ENCODE results near the gene SERPING1. TPM values are rescaled to one million over a fixed set of nuclear protein-coding genes. Genes with fewer than 3 reads are reported as not detected.

Gene SERPING1
- polyA plus RNA-seq, 1 of the 3 experiments (the other 2 are of a cell fraction): 4.5 TPM

DNA sequence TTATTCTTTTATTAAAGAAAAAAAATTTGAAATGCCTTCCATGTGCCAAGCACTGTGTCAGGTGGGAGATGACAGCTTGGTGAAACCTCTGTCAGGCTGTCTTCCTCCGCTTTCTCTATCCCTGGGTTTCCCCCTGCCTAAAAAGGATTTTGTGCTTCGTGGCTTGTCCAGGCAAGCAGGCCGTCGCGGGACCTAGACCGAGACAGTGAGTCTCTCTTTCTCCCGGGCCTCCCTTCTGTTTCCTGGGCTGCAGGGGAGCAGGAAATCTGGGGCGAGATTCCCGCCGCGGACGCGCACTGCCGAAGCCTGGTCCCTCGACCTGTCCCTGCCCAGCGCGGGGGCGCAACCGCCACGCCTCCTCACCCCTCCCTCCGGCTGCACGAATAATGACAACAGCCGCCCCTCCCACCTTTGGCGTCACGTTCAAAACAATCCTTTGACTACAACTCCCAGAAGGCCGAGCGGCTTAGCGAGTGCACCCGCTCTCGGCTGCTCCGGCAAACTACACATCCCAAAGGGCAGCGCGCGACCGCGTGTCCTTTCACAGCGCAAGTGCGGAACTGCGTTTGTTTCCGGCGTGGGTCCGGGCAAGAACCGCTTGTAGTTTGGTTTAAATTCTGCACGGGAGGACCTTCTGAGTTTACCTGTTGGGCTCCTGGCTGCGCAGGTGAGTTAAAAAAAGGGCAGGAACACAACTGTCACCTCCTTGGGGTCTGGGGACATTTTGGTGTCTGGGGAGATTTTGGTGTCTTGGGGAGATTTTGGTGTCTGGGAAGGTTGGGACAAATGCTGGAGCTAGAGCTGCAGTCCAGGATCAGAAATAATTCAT, 59.9 kb downstream of the SERPING1 start, which contains the start of gene CLP1:
CLP1 (plus strand) TSS at position 569 of the 829 bp plus-strand sequence. CDS start 1,715 bp downstream, outside the sequence.
- Histone ChIP-seq H3K9me3 (no peaks in the 10 kb centered on the region), H4K20me1 (ENCODE audit: insufficient read depth) (no peaks in the 10 kb centered on the region), H3K27me3 (ENCODE audit: insufficient read depth) (no peaks in the 10 kb centered on the region), H3K27ac (ENCODE audit: low read depth in 2 of 2, low read length in 1 of 2) (peak within 1 kb of the TSS; percentile 71 to 80), H3F3A (replicated peaks; ENCODE audit: insufficient read depth) (peaks cover 15% of the 10 kb centered on the region), H3K4me3 (ENCODE audit: low read depth in 2 of 2, low read length in 1 of 2) (peak within 1 kb of the TSS; percentile 71 to 85), H3K4me2 (peak within 1 kb of the TSS; percentile 75), H3K4me1 (ENCODE audit: control insufficient read depth in 1 of 2, insufficient read depth in 2 of 2, low read depth in 1 of 2, low read length in 1 of 2) (peaks cover 0 to 2% of the 10 kb centered on the region in 2 experiments; a peak in 2 of 4 replicates), H3K9ac (peak within 1 kb of the TSS; percentile 71), H3K36me3 (replicated peaks in 1 of 2; ENCODE audit: control insufficient read depth in 1 of 2, insufficient read depth in 2 of 2, low read length in 1 of 2) (peaks cover 24 to 25% of the 10 kb centered on the region in 2 experiments), H3K79me2 (ENCODE audit: insufficient read depth) (peaks cover 36% of the 10 kb centered on the region), H2AFZ (ENCODE audit: low read depth) (peak within 1 kb of the TSS; percentile 83), H3K9me2 (no peaks in the 10 kb centered on the region)
- DNase-seq: peak; percentile 95
- WGBS (ENCODE audit: low lambda C conversion rate): 3% methylated on average over 25 of the region's 45 CpGs
- TF ChIP-seq CHD2 (IDR thresholded peaks at IDR 0.05; ENCODE audit: low read length, partially characterized antibody) (peak; percentile 98), EP300 (IDR thresholded peaks at IDR 0.05; ENCODE audit: borderline replicate concordance in 1 of 2, low read depth in 1 of 2, low read length in 1 of 2) (no peak), NFIC (IDR thresholded peaks at IDR 0.05; ENCODE audit: borderline replicate concordance) (peak; percentile 10; the same call in 1 of the 2 replicates), SMC3 (IDR thresholded peaks at IDR 0.05; ENCODE audit: low read depth, low read length) (no peak), JUND (IDR thresholded peaks at IDR 0.05) (no peak), SIN3A (IDR thresholded peaks at IDR 0.05; ENCODE audit: borderline replicate concordance, low read depth, low read length) (0 out of 2 replicates have a peak, but pooled peaks have one; percentile 64), NRF1 (IDR thresholded peaks at IDR 0.05; ENCODE audit: low read depth, low read length) (peak; percentile 78; the same call in 1 of the 2 replicates), YY1 (IDR thresholded peaks at IDR 0.05; ENCODE audit: low read depth) (no peak), MXI1 (IDR thresholded peaks at IDR 0.05; ENCODE audit: low read depth, low read length) (peak; percentile 88), TCF12 (IDR thresholded peaks at IDR 0.05) (0 out of 2 replicates have a peak, but pooled peaks have one; percentile 6), GABPA (IDR thresholded peaks at IDR 0.05; ENCODE audit: low read depth) (peak; percentile 87), FOXJ3 (CRISPR knock-in tag; IDR thresholded peaks at IDR 0.05) (peak; percentile 33; the same call in 1 of the 2 replicates), TAF1 (IDR thresholded peaks at IDR 0.05; ENCODE audit: borderline replicate concordance, low read depth, low read length) (peak; percentile 46; the same call in 1 of the 2 replicates), POLR2AphosphoS5 (IDR thresholded peaks at IDR 0.05; ENCODE audit: low read depth, low read length) (peak; percentile 77), ELF1 (IDR thresholded peaks at IDR 0.05) (peak; percentile 93), TEAD4 (IDR thresholded peaks at IDR 0.05; ENCODE audit: borderline replicate concordance, insufficient read depth) (no peak)
- TF ChIP-seq, protein P1, sequence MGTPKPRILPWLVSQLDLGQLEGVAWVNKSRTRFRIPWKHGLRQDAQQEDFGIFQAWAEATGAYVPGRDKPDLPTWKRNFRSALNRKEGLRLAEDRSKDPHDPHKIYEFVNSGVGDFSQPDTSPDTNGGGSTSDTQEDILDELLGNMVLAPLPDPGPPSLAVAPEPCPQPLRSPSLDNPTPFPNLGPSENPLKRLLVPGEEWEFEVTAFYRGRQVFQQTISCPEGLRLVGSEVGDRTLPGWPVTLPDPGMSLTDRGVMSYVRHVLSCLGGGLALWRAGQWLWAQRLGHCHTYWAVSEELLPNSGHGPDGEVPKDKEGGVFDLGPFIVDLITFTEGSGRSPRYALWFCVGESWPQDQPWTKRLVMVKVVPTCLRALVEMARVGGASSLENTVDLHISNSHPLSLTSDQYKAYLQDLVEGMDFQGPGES (IDR thresholded peaks at IDR 0.05; ENCODE audit: low read depth, low read length): 0 out of 2 replicates have a peak, but pooled peaks have one; percentile 21
- TF ChIP-seq, protein P2, sequence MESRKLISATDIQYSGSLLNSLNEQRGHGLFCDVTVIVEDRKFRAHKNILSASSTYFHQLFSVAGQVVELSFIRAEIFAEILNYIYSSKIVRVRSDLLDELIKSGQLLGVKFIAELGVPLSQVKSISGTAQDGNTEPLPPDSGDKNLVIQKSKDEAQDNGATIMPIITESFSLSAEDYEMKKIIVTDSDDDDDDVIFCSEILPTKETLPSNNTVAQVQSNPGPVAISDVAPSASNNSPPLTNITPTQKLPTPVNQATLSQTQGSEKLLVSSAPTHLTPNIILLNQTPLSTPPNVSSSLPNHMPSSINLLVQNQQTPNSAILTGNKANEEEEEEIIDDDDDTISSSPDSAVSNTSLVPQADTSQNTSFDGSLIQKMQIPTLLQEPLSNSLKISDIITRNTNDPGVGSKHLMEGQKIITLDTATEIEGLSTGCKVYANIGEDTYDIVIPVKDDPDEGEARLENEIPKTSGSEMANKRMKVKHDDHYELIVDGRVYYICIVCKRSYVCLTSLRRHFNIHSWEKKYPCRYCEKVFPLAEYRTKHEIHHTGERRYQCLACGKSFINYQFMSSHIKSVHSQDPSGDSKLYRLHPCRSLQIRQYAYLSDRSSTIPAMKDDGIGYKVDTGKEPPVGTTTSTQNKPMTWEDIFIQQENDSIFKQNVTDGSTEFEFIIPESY (IDR thresholded peaks at IDR 0.05; ENCODE audit: borderline replicate concordance, low read depth): peak; percentile 94
- TF ChIP-seq, protein P3, sequence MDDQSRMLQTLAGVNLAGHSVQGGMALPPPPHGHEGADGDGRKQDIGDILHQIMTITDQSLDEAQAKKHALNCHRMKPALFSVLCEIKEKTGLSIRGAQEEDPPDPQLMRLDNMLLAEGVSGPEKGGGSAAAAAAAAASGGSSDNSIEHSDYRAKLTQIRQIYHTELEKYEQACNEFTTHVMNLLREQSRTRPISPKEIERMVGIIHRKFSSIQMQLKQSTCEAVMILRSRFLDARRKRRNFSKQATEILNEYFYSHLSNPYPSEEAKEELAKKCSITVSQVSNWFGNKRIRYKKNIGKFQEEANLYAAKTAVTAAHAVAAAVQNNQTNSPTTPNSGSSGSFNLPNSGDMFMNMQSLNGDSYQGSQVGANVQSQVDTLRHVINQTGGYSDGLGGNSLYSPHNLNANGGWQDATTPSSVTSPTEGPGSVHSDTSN (IDR thresholded peaks at IDR 0.05): 0 out of 2 replicates have a peak, but pooled peaks have one; percentile 3
- TF ChIP-seq, protein P4, sequence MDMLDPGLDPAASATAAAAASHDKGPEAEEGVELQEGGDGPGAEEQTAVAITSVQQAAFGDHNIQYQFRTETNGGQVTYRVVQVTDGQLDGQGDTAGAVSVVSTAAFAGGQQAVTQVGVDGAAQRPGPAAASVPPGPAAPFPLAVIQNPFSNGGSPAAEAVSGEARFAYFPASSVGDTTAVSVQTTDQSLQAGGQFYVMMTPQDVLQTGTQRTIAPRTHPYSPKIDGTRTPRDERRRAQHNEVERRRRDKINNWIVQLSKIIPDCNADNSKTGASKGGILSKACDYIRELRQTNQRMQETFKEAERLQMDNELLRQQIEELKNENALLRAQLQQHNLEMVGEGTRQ (IDR thresholded peaks at IDR 0.05; ENCODE audit: borderline replicate concordance, low read depth, low read length): no peak
- TF ChIP-seq, protein P5, sequence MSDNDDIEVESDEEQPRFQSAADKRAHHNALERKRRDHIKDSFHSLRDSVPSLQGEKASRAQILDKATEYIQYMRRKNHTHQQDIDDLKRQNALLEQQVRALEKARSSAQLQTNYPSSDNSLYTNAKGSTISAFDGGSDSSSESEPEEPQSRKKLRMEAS (IDR thresholded peaks at IDR 0.05; ENCODE audit: low read depth): peak; percentile 90
- TF ChIP-seq, protein P6, sequence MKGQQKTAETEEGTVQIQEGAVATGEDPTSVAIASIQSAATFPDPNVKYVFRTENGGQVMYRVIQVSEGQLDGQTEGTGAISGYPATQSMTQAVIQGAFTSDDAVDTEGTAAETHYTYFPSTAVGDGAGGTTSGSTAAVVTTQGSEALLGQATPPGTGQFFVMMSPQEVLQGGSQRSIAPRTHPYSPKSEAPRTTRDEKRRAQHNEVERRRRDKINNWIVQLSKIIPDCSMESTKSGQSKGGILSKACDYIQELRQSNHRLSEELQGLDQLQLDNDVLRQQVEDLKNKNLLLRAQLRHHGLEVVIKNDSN (IDR thresholded peaks at IDR 0.05; ENCODE audit: borderline replicate concordance, low read depth): peak; percentile 89
- ChIA-PET CTCF (interaction anchor here (1.1 to 2.7 kb wide), 5 partner anchors 9 to 199 kb away, joined by 3 to 14 read pairs (median 5); partner anchors contain the start of gene UBE2L6), POLR2A (no interaction called here)
